Smooth muscle cell (in vitro differentiated cells): ENCODE data around the gene UBXN7. TPM values are rescaled to one million over a fixed set of nuclear protein-coding genes. Genes with fewer than 3 reads are reported as not detected.
"Not testable (repeated sequence)": the region's sequence is repeated elsewhere in the genome, so short reads cannot be mapped to it uniquely, and the experiment has no call there.

Experiments
- DNase-seq: peaks from one replicate; lab custom pipeline; 2025; ENCODE audit not compliant: unreplicated experiment; lab: John Stamatoyannopoulos, UW
- H2AFZ ChIP-seq: fragments of 200-600 bp; sonication (generic); 2 replicates; pipeline ENCODE4 v1.6.0; 2016; ENCODE audit warnings: antibody characterized with exemption, low read depth, mild to moderate bottlenecking
- H3F3A ChIP-seq: fragments of 200-600 bp; sonication (generic); 2 replicates; pipeline ENCODE4 v1.6.0; 2017; ENCODE audit warnings: antibody characterized with exemption, low read depth
- H3K27ac ChIP-seq: fragments of 200-600 bp; sonication (generic); 2 replicates; pipeline ENCODE4 v1.5.1; 2016; ENCODE audit warnings: low read depth, mild to moderate bottlenecking
- H3K27me3 ChIP-seq: fragments of 200-600 bp; sonication (generic); 2 replicates; pipeline ENCODE4 v1.6.1; 2016; ENCODE audit warnings: low read depth, mild to moderate bottlenecking
- H3K36me3 ChIP-seq: fragments of 200-600 bp; sonication (generic); 2 replicates; pipeline ENCODE4 v1.5.1; 2016; ENCODE audit warnings: low read depth
- H3K4me1 ChIP-seq: fragments of 200-600 bp; sonication (generic); 2 replicates; pipeline ENCODE4 v1.5.1; 2016; ENCODE audit warnings: low read depth
- H3K4me2 ChIP-seq: fragments of 200-600 bp; sonication (generic); 2 replicates; pipeline ENCODE4 v1.6.0; 2016; ENCODE audit warnings: mild to moderate bottlenecking
- H3K4me3 ChIP-seq: fragments of 200-600 bp; sonication (generic); 2 replicates; pipeline ENCODE4 v1.5.1; 2016; ENCODE audit warnings: mild to moderate bottlenecking
- H3K79me2 ChIP-seq: fragments of 200-600 bp; sonication (generic); 2 replicates; pipeline ENCODE4 v1.6.0; 2016; ENCODE audit warnings: low read depth, mild to moderate bottlenecking
- H3K9ac ChIP-seq: fragments of 200-600 bp; sonication (generic); 2 replicates; pipeline ENCODE4 v1.6.0; 2016; ENCODE audit warnings: low read depth
- H3K9me3 ChIP-seq: fragments of 200-600 bp; sonication (generic); replicated peaks from 2 replicates; pipeline ENCODE4 v1.5.1; 2016; ENCODE audit warnings: low read depth
- H4K20me1 ChIP-seq: fragments of 200-600 bp; sonication (generic); 2 replicates; pipeline ENCODE4 v1.6.0; 2016; ENCODE audit warnings: low read depth
- WGBS: methylation state at CpG from one replicate; pipeline ENCODE4 v1.1.7; 2016; ENCODE audit warnings: low lambda C conversion rate; 5-methylcytosine and 5-hydroxymethylcytosine counted together
- polyA plus RNA-seq: library from polyadenylated mRNA; unstranded; fragments of >200 nt; fragmentation: Nextera tagmentation; extraction: Ambion mirVana; gene quantifications from 2 replicates; pipeline ENCODE4 v1.2.1, GENCODE V29; 2016
- total RNA-seq: library from RNA; depleted of rRNA; stranded (reverse); fragments of >200 nt; gene quantifications from 2 replicates; pipeline ENCODE4 v1.2.3, GENCODE V29; 2014
- TF ChIP-seq, protein P1 (sequence below): fragments of 200-600 bp; sonication (generic); IDR thresholded peaks from 2 replicates; pipeline ENCODE4 v1.5.1; 2017; ENCODE audit warnings: borderline replicate concordance, mild to moderate bottlenecking, antibody characterized with exemption; ENCODE audit not compliant: insufficient read depth, poor library complexity, severe bottlenecking

Gene UBXN7
- total and polyA plus RNA-seq, 2 experiments from 2014 or later = 26.7 to 32.2 TPM

DNA sequence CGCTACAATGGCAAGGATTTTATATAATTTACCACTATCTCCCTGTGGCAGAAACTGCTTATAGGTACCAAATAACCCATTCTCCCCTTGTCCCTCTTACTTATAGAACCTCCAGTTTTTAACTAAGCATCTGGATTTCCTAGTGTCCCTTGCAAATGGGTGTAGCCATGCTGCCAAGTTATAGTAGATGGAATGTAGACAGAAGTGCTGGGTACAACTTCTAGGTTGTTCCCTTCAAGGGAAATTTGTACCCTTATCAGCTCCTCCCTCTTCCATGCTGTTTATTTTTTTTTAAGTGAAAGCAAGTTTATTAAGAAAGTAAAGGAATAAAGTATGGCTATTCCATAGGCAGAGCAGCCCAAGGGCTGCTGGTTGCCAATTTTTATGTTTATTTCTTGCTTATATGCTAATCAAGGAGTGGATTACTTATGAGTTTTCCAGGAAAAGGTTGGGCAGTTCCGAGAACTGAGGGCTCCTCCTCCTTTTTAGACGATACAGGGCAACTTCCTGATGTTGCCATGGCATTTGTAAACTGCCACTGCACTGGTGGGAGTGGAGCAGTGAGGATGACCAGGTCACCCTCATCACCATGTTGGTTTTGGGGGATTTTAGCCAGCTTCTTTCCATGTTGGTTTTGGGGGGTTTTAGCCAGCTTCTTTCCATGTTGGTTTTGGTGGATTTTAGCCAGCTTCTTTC is 53.9 kb downstream of the UBXN7 start:
- 95% methylated on average over 3 of the region's 3 CpGs for WGBS
- peaks cover 38% of the 10 kb centered on the region for H3K79me2 ChIP-seq

DNA sequence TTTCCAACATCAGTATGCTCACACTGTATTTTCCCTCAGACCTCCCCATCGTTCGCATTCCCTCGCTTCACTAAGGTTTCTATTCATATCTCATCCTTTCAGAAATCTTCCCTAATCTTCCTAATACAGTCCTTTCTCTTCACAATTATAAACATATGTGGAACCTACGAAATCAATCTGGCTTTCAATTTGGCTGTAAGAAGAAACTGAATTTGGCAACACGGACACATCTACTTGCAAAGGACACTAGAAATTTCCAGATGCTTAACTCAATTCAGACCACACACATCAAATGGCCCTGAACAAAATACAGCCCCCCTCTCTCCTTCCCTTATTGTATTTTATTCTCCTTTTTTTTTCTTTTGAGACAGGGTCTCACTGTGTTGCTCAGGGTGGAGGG is 54.9 kb downstream of the UBXN7 start:
- H3K4me3 ChIP-seq = no peak overlapping the region
- H3K4me1 ChIP-seq = no peaks in the 10 kb centered on the region
- no peak for DNase-seq
- no peak overlapping the region for H3K27ac ChIP-seq
- no peaks in the 10 kb centered on the region for H3K9me3 ChIP-seq
- no peak overlapping the region for H2AFZ ChIP-seq
- no peak overlapping the region for H3K4me2 ChIP-seq
- no peaks in the 10 kb centered on the region for H3K27me3 ChIP-seq
- 96% methylated on average over 5 of the region's 5 CpGs for WGBS
- H3K79me2 ChIP-seq = peaks cover 43% of the 10 kb centered on the region
- H4K20me1 ChIP-seq = peaks cover 28% of the 10 kb centered on the region
- H3F3A ChIP-seq = no peaks in the 10 kb centered on the region
- TF ChIP-seq, protein P1, sequence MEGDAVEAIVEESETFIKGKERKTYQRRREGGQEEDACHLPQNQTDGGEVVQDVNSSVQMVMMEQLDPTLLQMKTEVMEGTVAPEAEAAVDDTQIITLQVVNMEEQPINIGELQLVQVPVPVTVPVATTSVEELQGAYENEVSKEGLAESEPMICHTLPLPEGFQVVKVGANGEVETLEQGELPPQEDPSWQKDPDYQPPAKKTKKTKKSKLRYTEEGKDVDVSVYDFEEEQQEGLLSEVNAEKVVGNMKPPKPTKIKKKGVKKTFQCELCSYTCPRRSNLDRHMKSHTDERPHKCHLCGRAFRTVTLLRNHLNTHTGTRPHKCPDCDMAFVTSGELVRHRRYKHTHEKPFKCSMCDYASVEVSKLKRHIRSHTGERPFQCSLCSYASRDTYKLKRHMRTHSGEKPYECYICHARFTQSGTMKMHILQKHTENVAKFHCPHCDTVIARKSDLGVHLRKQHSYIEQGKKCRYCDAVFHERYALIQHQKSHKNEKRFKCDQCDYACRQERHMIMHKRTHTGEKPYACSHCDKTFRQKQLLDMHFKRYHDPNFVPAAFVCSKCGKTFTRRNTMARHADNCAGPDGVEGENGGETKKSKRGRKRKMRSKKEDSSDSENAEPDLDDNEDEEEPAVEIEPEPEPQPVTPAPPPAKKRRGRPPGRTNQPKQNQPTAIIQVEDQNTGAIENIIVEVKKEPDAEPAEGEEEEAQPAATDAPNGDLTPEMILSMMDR = no peak
- H3K36me3 ChIP-seq = no peaks in the 10 kb centered on the region
- no peak overlapping the region for H3K9ac ChIP-seq

More for the DNA sequence above, 53.9 kb downstream of the UBXN7 start:
- H3K36me3 ChIP-seq = no peaks in the 10 kb centered on the region
- H3K9ac ChIP-seq = no peak overlapping the region
- peaks cover 36% of the 10 kb centered on the region for H4K20me1 ChIP-seq
- H3K27me3 ChIP-seq = no peaks in the 10 kb centered on the region
- no peak overlapping the region for H3K4me3 ChIP-seq
- no peaks in the 10 kb centered on the region for H3F3A ChIP-seq
- no peak overlapping the region for H2AFZ ChIP-seq
- no peak for DNase-seq
- H3K9me3 ChIP-seq = no peaks in the 10 kb centered on the region
- no peak overlapping the region for H3K4me2 ChIP-seq
- no peak overlapping the region for H3K27ac ChIP-seq
- TF ChIP-seq, protein P1 = no peak
- no peaks in the 10 kb centered on the region for H3K4me1 ChIP-seq

DNA sequence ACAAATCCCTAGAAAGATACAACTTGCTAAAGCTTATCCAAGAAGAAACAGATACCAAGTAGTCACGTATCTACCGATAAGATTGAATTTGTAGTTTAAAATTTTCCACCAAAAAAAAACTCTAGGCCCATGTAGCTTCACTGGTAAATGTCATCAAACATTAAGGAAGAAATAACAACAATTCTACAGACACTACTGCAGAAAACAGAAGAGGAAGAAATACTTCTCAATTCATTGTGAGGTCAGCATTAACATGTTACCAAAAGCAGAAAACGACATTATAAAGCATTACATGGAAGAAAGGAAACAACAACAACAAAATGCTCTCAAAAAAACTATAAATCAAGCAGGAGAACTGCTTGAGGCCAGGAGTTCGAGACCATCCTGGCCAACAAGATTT is 66.5 kb downstream of the UBXN7 start:
- H2AFZ ChIP-seq = no peak overlapping the region
- 96% methylated on average over 4 of the region's 4 CpGs for WGBS
- DNase-seq = no peak
- H3K4me3 ChIP-seq = no peak overlapping the region
- peaks cover 24% of the 10 kb centered on the region for H3K79me2 ChIP-seq
- no peaks in the 10 kb centered on the region for H3K27me3 ChIP-seq
- peaks cover 28% of the 10 kb centered on the region for H4K20me1 ChIP-seq
- H3K4me1 ChIP-seq = no peaks in the 10 kb centered on the region
- H3K9ac ChIP-seq = no peak overlapping the region
- no peak overlapping the region for H3K4me2 ChIP-seq
- H3F3A ChIP-seq = no peaks in the 10 kb centered on the region
- no peaks in the 10 kb centered on the region for H3K9me3 ChIP-seq
- H3K27ac ChIP-seq = no peak overlapping the region
- TF ChIP-seq, protein P1 = no peak
- H3K36me3 ChIP-seq = peaks cover 31% of the 10 kb centered on the region

DNA sequence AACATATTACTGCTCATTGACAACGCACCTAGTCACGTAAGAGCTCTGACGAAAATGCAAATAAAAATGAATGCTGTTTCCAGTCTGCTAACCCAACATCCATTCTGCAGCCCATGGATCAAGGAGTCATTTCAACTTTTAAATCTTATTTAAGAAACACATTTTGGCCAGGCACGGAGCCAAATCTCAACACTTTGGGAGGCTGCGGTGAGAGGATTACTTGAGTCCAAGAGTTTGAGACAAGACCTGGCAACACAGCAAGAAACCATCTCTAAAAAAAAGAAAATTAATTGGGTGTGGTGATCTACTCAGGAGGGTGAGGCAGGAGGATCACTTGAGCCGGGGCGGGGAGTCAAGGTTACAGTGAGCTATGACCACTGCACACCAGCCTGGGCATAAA is 71.6 kb downstream of the UBXN7 start:
- WGBS = 99% methylated on average over 7 of the region's 7 CpGs
- H4K20me1 ChIP-seq = peaks cover 51% of the 10 kb centered on the region
- H3K4me2 ChIP-seq = no peak overlapping the region
- H2AFZ ChIP-seq = no peak overlapping the region
- H3K27ac ChIP-seq = no peak overlapping the region
- no peak for DNase-seq
- no peak overlapping the region for H3K4me3 ChIP-seq
- no peaks in the 10 kb centered on the region for H3F3A ChIP-seq
- no peaks in the 10 kb centered on the region for H3K27me3 ChIP-seq
- H3K4me1 ChIP-seq = no peaks in the 10 kb centered on the region
- peaks cover 28% of the 10 kb centered on the region for H3K36me3 ChIP-seq
- H3K79me2 ChIP-seq = peaks cover 10% of the 10 kb centered on the region
- H3K9me3 ChIP-seq = no peaks in the 10 kb centered on the region
- no peak overlapping the region for H3K9ac ChIP-seq
- TF ChIP-seq, protein P1 = no peak

DNA sequence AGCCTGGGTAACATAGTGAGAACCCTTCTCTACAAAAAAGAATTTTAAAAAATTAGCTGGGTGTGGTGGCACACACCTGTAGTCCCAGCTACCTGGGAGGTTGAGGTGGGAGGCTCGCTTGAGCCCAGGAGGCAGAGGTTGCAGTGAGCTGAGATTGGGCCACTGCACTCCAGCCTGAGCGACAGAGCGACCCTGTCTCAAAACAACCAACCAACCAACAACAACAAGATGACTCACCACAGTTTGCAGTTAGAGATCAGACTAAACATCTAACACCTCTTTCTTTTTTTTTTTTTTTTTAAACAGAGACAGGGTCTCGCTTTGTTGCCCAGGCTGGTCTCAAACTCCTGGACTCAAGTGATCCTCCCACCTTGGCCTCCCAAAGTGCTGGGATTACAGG is 73.7 kb downstream of the UBXN7 start:
- Histone ChIP-seq H4K20me1 (peaks cover 33% of the 10 kb centered on the region), H3K36me3 (peaks cover 31% of the 10 kb centered on the region)
- H3K79me2 ChIP-seq, H2AFZ ChIP-seq, H3K27me3 ChIP-seq, H3K27ac ChIP-seq, H3K9me3 ChIP-seq, H3K4me1 ChIP-seq, DNase-seq, H3K4me3 ChIP-seq, H3K9ac ChIP-seq, H3K4me2 ChIP-seq, H3F3A ChIP-seq: not testable (repeated sequence)
- 96% methylated on average over 4 of the region's 4 CpGs for WGBS
